Activated naive CD8-positive, alpha-beta T cell treated with anti-CD3 and anti-CD28 coated beads, Interleukin-2, amount 50 U/mL, for 16 hours (primary cell): ENCODE results near the gene MX2.
"Not testable (repeated sequence)": the region's sequence is repeated elsewhere in the genome, so short reads cannot be mapped to it uniquely, and the experiment has no call there.

Source experiments
- DNase-seq: peaks from one replicate; pipeline ENCODE4 v3.0.0-alpha.2; 2020; ENCODE audit warnings: low read depth, low spot score

MX2 gene

DNA sequence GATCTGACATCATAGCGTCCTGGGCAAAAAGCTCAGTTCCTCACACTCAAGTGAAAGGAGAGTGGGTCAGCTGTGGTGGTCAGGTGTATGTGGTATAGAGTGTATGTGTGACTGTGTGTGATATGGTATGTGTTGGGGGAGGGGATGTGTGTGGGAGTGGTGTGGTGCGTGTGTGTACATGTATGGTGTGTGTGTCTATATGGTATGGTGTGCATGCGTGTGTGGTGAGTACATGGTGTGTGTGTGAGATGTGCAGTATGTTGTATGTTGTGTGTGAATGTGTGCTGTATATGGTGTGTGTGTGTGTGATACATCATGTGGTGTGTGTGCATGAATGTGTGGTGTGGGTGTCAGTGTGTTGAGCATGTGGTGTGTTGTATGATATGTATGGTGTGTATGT is 24.3 kb upstream of the MX2 start:
- DNase-seq: no peak

GRCh38 chr21:41338455-41338854 is 23.4 kb upstream of the MX2 start:
- DNase-seq: no peak

DNA sequence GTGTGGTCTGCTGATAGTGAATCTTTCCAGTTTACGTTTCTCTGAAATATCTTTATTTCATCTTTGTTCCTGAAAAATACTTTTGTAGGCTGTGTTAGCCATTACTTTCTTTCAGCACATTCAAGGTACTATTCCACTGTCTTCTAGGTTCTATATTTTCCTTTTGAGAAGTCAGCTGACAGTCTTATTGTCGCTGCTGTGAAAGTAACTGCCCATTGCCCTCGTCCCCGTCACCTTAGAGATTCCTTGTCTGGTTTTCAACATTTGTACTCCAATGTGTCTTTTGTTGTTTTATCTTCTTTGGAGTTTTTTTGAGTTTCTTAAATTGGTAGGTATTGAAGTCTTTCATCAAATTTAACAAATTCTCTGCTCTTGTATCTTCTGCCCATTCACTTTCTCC is 19.8 kb upstream of the MX2 start:
- no peak for DNase-seq

- no peak for DNase-seq
Observed at GRCh38 chr21:41344146-41344545, 17.7 kb upstream of the MX2 start.

DNA sequence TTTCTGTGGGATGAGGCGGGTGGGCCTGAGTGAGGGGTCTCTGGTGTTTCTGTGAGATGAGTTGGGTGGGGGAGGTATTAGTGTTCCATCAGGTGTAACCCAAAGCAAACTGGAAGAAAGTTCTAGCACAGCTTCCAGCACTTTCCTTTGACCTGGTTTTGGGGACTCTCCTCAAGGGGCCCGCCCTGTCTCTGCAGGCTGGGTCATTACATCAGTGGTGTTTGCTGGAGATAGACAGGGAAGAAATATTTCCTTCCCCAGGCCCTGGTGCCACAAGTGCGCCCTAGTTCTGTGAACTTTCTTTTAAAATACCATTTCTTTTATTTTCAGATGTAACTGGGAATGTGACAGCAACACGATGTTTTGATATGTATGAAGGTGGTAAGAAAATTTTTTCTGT is 16.5 kb upstream of the MX2 start:
- no peak for DNase-seq

- no peak for DNase-seq
Observed at GRCh38 chr21:41345934-41346685, 15.7 kb upstream of the MX2 start.

DNA sequence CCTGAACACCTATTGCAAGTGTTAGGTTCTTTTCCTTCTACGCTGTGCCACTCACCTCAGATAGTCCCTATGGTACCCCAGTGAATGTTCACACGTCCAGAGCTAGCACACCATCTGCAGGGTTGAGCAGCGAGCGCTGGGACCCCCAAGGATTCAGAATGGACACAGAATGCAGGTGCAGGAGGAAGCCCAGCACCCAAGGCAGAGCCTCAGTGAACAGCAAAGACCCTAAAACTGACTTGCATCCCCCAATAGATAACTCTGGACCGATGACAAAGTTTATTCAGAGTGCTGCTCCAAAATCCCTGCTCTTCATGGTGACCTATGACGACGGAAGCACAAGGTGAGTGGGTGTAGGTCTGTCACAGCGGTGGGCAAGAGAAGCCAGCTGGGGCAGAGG is 15.1 kb upstream of the MX2 start:
- no peak for DNase-seq

DNA sequence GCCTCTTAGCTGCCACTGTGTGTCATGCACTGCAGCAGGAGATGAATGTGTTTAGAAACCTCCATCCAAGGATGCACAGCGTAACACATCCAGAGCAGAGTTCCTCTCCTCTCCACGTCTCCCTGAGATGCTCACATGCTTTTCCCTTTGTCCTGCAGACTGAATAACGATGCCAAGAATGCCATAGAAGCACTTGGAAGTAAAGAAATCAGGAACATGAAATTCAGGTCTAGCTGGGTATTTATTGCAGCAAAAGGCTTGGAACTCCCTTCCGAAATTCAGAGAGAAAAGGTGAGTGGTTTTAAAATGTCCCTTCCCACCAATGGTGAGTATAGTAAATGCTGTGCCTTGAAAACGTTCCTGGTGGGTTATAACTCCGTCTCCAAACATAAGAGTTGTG is 13.4 kb upstream of the MX2 start:
- no peak for DNase-seq

DNA sequence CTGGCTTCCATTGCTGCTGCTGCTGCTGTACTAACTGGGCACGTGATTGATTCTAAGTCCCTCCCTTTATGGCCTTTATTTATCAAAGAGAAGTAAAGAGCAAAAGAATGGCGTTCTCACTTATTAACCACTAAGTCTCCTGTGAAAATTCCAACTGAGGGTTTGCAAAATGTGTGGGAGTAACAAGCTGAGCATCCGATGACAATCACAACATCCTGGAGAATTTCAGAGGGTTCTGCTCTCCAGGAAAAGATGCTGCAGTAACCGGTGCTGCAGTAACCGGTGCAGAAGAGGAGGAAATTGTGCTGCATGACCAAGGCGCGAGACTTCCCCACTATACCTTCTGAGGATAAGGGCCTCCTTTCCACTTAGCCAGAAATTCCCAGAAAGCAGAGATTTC is 12.7 kb upstream of the MX2 start:
- DNase-seq: no peak

GRCh38 chr21:41349619-41350390 is 12.0 kb upstream of the MX2 start:
- DNase-seq: no peak

GRCh38 chr21:41350436-41351155 is 11.2 kb upstream of the MX2 start:
- no peak for DNase-seq

- no peak for DNase-seq
Observed at GRCh38 chr21:41357546-41357945, 4.3 kb upstream of the MX2 start.

GRCh38 chr21:41358193-41359166 is 3.3 kb upstream of the MX2 start:
- DNase-seq: no peak

DNA sequence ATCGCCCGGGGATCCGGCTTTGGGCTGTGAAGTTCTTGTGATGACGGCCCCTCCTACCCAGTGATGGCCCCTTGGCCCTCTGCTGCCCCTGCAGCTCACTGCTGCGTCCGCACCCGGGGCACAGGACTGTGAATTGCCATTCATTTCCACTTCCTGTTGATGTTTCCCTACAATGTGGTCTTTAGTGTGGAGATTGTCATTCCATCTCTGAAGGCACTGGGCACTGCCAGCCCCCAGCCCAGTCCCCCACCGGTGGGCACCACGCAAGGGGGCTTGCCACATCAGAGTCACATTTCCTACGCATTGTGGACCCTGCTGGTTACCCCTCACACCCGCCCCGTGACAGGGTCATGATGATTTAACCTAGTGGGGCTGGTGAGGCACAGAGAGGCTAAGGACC is 2.5 kb upstream of the MX2 start:
- DNase-seq: no peak

DNA sequence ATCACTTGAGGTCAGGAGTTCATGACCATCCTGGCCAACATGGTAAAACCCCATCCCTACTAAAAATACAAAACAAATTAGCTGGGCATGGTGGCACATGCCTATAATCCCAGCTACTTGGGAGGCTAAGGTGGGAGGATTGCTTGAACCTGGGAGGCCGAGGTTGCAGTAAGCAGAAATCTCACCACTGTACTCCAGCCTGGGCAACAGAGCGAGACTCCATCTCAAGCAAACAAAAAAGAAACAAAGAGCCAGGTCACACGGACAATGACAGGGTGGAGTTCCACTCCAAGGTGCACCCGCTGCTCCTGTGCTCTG is 2.1 kb upstream of the MX2 start:
- DNase-seq: not testable (repeated sequence)

- DNase-seq: no peak
Observed at GRCh38 chr21:41360072-41360821, 1.6 kb upstream of the MX2 start.

DNA sequence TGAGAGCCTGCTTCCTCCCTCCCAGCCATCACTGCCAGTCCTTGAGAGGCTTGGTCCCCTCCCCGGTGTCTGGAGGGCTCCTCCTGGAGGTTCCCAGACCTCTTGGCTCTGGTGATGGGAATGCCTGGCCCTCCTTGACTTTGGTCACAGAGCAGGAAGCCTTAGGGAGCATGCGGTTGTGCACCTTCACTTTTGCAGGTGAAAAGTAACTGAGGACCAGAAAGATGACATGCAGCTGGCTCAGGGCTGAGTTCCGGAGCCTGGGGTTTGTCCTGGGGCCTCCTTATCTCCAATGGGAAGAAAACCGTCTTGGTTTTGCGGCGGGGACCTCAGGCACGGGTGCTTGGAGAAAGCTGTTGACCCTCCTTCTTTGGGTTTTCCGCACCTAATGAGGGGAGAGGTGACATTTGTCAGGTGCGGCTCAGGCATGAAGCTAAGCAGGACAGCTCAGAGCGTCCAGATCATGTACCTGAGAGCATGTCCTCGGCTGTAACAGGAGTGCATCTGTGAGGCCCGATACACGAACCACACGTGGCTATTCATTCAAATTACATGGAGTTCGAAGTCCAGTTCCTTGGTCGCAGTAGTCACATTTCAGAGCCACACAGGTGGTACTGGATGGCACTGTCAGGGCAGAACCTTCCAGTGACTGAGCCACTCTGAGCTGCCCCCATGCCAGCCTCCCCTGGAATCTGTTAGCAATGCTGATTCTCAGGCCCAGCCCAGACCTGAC is 608 bp upstream of the MX2 start:
- DNase-seq: no peak

GRCh38 chr21:41362605-41363369 is 960 bp downstream of the MX2 start:
- no peak for DNase-seq
